K562 (cell line): Measurements from ENCODE around the gene SLC38A11. TPM values are rescaled to one million over a fixed set of nuclear protein-coding genes. Genes with fewer than 3 reads are reported as not detected.

Experiments
- ATAC-seq: fragments of 200-7000 bp; cut with Tn5 transposase; 3 replicates; pipeline ENCODE4 v1.9.1; 2020; ENCODE audit warnings: moderate library complexity
- BruUV-seq: library from RNA; stranded (reverse); fragments of 400-500 nt; replicated peaks from 2 replicates; lab custom pipeline; 2021; lab: Mats Ljungman, UMichigan
- CTCF ChIA-PET: fragments of 300-600 bp; formaldehyde crosslinking; extraction: SDS; loops from one replicate; lab custom pipeline; 2021; ENCODE audit warnings: low intra/inter-chr PET ratio; lab: Yijun Ruan, JAX
- POLR2A ChIA-PET: fragments of 300-600, 350-650 bp; sonication (Branson Sonifier 250); formaldehyde crosslinking; extraction: SDS; loops from one replicate; lab custom pipeline; 2021; ENCODE audit warnings: antibody characterized with exemption, inconsistent platforms; lab: Yijun Ruan, JAX
- DNase-seq, 4 experiments: peaks; one replicate each; pipeline versions ENCODE4 v3.0.0 to v3.0.0-alpha.2; 2011 to 2018; ENCODE audit warnings: low spot score in 3 of 4, mixed read lengths in 3 of 4; ENCODE audit errors: extremely low read depth in 1 of 4
- FAIRE-seq: peaks from 2 replicates; lab custom pipeline; 2011; peaks lifted over from hg19 to GRCh38; lab: Jason Lieb, UNC
- H2AFZ ChIP-seq: 2 replicates; pipeline ENCODE4 v1.6.0; 2011; ENCODE audit warnings: low read depth, low read length, control low read depth, inconsistent platforms
- H3K27ac ChIP-seq: fragments of 200-600 bp; 3 replicates; pipeline ENCODE4 v1.8.0; 2011; ENCODE audit warnings: low read depth, mild to moderate bottlenecking, control low read depth, inconsistent platforms, low read length, moderate library complexity, mixed read lengths; ENCODE audit errors: extremely low read depth
- H3K27me3 ChIP-seq, 2 experiments: fragments of 300-600 bp in 1 of 2; 2 replicates in 1 of 2; 3 replicates in 1 of 2; pipeline versions ENCODE4 v1.6.0 to v1.8.0; 2011; ENCODE audit warnings: inconsistent platforms in 2 of 2, low read length in 2 of 2, mild to moderate bottlenecking in 1 of 2, mixed read lengths in 1 of 2, moderate library complexity in 1 of 2; ENCODE audit not compliant: control insufficient read depth in 2 of 2, insufficient read depth in 2 of 2
- H3K36me3 ChIP-seq: fragments of 300-600 bp; 3 replicates; pipeline ENCODE4 v1.8.0; 2011; ENCODE audit warnings: mild to moderate bottlenecking, low read length, inconsistent platforms; ENCODE audit not compliant: control insufficient read depth, insufficient read depth
- H3K4me1 ChIP-seq, 2 experiments: fragments of 200-600 bp in 1 of 2; replicated peaks in 1 of 2; 2 replicates in 1 of 2; 3 replicates in 1 of 2; pipeline versions ENCODE4 v1.5.1 to v1.8.0; 2011; ENCODE audit warnings: inconsistent platforms in 2 of 2, low read length in 2 of 2, mild to moderate bottlenecking in 1 of 2, mixed read lengths in 1 of 2, moderate library complexity in 1 of 2; ENCODE audit not compliant: control insufficient read depth in 2 of 2, insufficient read depth in 2 of 2
- H3K4me2 ChIP-seq: 2 replicates; pipeline ENCODE4 v1.6.1; 2011; ENCODE audit warnings: low read length, control low read depth, inconsistent platforms, mixed read lengths; ENCODE audit not compliant: insufficient read depth
- H3K4me3 ChIP-seq: fragments of 200-600 bp; sonication (generic), shearing (Covaris generic); 2 replicates; pipeline ENCODE4 v1.5.1; 2016; ENCODE audit warnings: control low read depth, inconsistent platforms
- H3K79me2 ChIP-seq: fragments of 200-600 bp; 3 replicates; pipeline ENCODE4 v1.8.0; 2011; ENCODE audit warnings: low read length, inconsistent platforms; ENCODE audit not compliant: control insufficient read depth, insufficient read depth
- H3K9ac ChIP-seq, 2 experiments: 2 replicates each; pipeline versions ENCODE4 v1.6.0 to v1.6.1; 2011; ENCODE audit warnings: low read depth in 2 of 2, low read length in 2 of 2, control low read depth in 1 of 2, inconsistent platforms in 1 of 2, mild to moderate bottlenecking in 1 of 2, mixed read lengths in 1 of 2; ENCODE audit not compliant: insufficient read depth in 1 of 2
- H3K9me1 ChIP-seq: one replicate; pipeline ENCODE4 v1.6.0; 2011; ENCODE audit warnings: inconsistent platforms, mild to moderate bottlenecking, low read length, moderate library complexity; ENCODE audit not compliant: control insufficient read depth, insufficient read depth
- H3K9me3 ChIP-seq: replicated peaks from 2 replicates; pipeline ENCODE4 v1.5.1; 2011; ENCODE audit warnings: low read depth, low read length, inconsistent platforms; ENCODE audit not compliant: control insufficient read depth, insufficient read depth
- H4K20me1 ChIP-seq: replicated peaks from 2 replicates; pipeline ENCODE4 v1.6.1; 2011; ENCODE audit warnings: low read length, inconsistent platforms, mixed read lengths; ENCODE audit not compliant: control insufficient read depth, insufficient read depth
- MAZ ChIP-seq, 2 experiments: fragments of 450-650 bp in 1 of 2; sonication (generic) in 1 of 2; formaldehyde crosslinking; IDR thresholded peaks in 1 of 2; conservative IDR thresholded peaks in 1 of 2; 2 replicates each; pipeline versions ENCODE4 v1.4.0 to v1.5.0; 2020; ENCODE audit warnings: mild to moderate bottlenecking in 1 of 2, missing genetic modification reagents in 1 of 2
- SOX6 ChIP-seq: fragments of 450-650 bp; IDR thresholded peaks from 2 replicates; pipeline ENCODE4 v1.6.1; 2014; ENCODE audit warnings: mild to moderate bottlenecking
- WGBS: fragments of 100-300 bp; shearing (Covaris generic); methylation state at CpG from one replicate; pipeline ENCODE4 v1.1.6; 2016; ENCODE audit warnings: low coverage, mixed read lengths; ENCODE audit not compliant: insufficient coverage; ENCODE audit errors: missing lambda C conversion rate; 5-methylcytosine and 5-hydroxymethylcytosine counted together
- in situ Hi-C: fragments of 300-500 bp; cut with MboI; formaldehyde crosslinking; loops from 4 replicates; pipeline ENCODE4 v1.15.0; 2018; ENCODE audit warnings: inconsistent platforms, mixed read lengths
- intact Hi-C: fragments of 100-400 bp; cut with micrococcal nuclease; formaldehyde crosslinking; loops from 2 replicates; pipeline ENCODE4 v1.14.2; 2022
- polyA plus RNA-seq, 8 experiments: library from polyadenylated mRNA; depleted of rRNA in 4 of 8; stranded (reverse) in 5 of 8; unstranded in 3 of 8; fragments of >200 nt; fragmentation: Nextera tagmentation in 2 of 8; fragmentation: Illumina TruSeq in 1 of 8; extraction: Ambion mirVana in 2 of 8; extraction: Trizol in 1 of 8; gene quantifications; 2 replicates each; pipeline versions ENCODE4 v1.2.1 to v1.2.3, GENCODE V29; 2011 to 2014; ENCODE audit warnings: inconsistent platforms in 1 of 8, missing spikeins in 1 of 8
- total RNA-seq, 7 experiments: library from RNA; depleted of rRNA in 6 of 7; stranded (reverse); fragments of >200 nt in 6 of 7; fragmentation: Illumina TruSeq in 2 of 7; extraction: Trizol in 2 of 7; gene quantifications; 2 replicates each; pipeline versions ENCODE4 v1.2.1 to v1.2.3, GENCODE V29; 2011 to 2021; ENCODE audit warnings: low replicate concordance in 1 of 7

SLC38A11 gene
- total and polyA plus RNA-seq, 9 of the 15 experiments (the other 6 are each of a cell fraction or from before 2014, with no cell fraction given) = not detected

GRCh38 chr2:164964700-164965099, 9.4 kb upstream of the SLC38A11 start:
- Histone ChIP-seq H3K4me1 (no peaks in the 10 kb centered on the region), H3K27me3 (no peaks in the 10 kb centered on the region), H2AFZ (no peak overlapping the region), H3K9ac (no peak overlapping the region), H3K79me2 (no peaks in the 10 kb centered on the region), H3K9me3 (no peaks in the 10 kb centered on the region; the same call in 1 of the 2 replicates), H3K4me3 (no peak overlapping the region), H3K9me1 (no peaks in the 10 kb centered on the region), H3K36me3 (no peaks in the 10 kb centered on the region), H3K4me2 (no peak overlapping the region), H4K20me1 (no peaks in the 10 kb centered on the region)
- FAIRE-seq (no peak), DNase-seq (no peak), ATAC-seq (no peak)
- intact Hi-C loops (no loop called here), in situ Hi-C loops (no loop called here)
- POLR2A ChIA-PET = no interaction called here
- no TSS peak for BruUV-seq
- CTCF ChIA-PET = no interaction called here
- no peak for TF ChIP-seq MAZ (CRISPR knock-in tag; conservative IDR thresholded peaks at IDR 0.05 in 1 of 2, IDR thresholded peaks at IDR 0.05 in 1 of 2)
- TF ChIP-seq, all 486 proteins: peak for 0
- no peak overlapping the region for H3K27ac ChIP-seq
- 0% methylated on average over 1 of the region's 1 CpG for WGBS

DNA sequence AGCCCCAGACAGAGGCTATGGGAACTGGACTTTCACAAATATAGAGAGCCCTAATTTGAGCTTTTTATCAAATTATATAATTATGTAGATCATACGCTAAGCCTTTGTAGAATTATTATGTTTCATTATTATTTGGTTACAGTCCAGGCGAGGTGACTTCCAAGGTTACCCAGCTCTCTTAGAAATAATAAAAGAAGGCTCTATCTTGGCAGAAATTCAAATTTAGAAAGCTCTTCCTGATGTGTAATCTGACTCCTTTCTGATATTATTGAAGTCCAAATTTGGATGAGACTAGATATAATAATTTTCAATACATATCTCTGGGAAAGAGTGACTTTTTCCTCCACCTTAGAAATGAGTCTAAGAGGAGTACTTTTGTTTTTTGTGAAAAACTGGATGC, 4.8 kb upstream of the SLC38A11 start:
- H3K4me1 ChIP-seq = peaks cover 0 to 1% of the 10 kb centered on the region in 2 experiments; a peak in 1 of 5 replicates
- 7% methylated on average over 2 of the region's 2 CpGs for WGBS
- ATAC-seq = no peak
- no peaks in the 10 kb centered on the region for H3K79me2 ChIP-seq
- no peaks in the 10 kb centered on the region for H3K9me1 ChIP-seq
- no peaks in the 10 kb centered on the region; the same call in 1 of the 2 replicates for H3K9me3 ChIP-seq
- intact Hi-C loops (no loop called here), in situ Hi-C loops (no loop called here)
- H3K27ac ChIP-seq = no peak overlapping the region
- H3K9ac ChIP-seq = no peak overlapping the region
- CTCF ChIA-PET = no interaction called here
- no peak overlapping the region for H3K4me3 ChIP-seq
- H3K4me2 ChIP-seq = no peak overlapping the region
- H3K27me3 ChIP-seq = no peaks in the 10 kb centered on the region
- POLR2A ChIA-PET = no interaction called here
- no peak for TF ChIP-seq SOX6
- no peak for DNase-seq
- FAIRE-seq = no peak
- no peaks in the 10 kb centered on the region for H3K36me3 ChIP-seq
- H4K20me1 ChIP-seq = no peaks in the 10 kb centered on the region
- no TSS peak for BruUV-seq
- no peak overlapping the region for H2AFZ ChIP-seq
